GM21786 (cell line): ENCODE results near the gene NUCB2.

ENCODE experiments used
- ATAC-seq: cut with Tn5 transposase; IDR thresholded peaks from one replicate; pipeline ENCODE4 v1.9.1; 2021; ENCODE audit not compliant: unreplicated experiment

The NUCB2 gene

GRCh38 chr11:17331669-17332068 is 55.1 kb downstream of the NUCB2 start:
- no peak for ATAC-seq

GRCh38 chr11:17333799-17334586 is 57.5 kb downstream of the NUCB2 start:
- ATAC-seq = no peak

GRCh38 chr11:17343257-17343656 is 66.7 kb downstream of the NUCB2 start:
- no peak for ATAC-seq

- no peak for ATAC-seq
These were observed 67.4 kb downstream of the NUCB2 start for GRCh38 chr11:17343907-17344306.

GRCh38 chr11:17347676-17348075 is 71.1 kb downstream of the NUCB2 start:
- ATAC-seq = no peak

GRCh38 chr11:17350455-17351171 is 74.1 kb downstream of the NUCB2 start:
- no peak for ATAC-seq

GRCh38 chr11:17351172-17351509 is 74.6 kb downstream of the NUCB2 start:
- ATAC-seq = no peak

GRCh38 chr11:17351510-17352176 is 75.1 kb downstream of the NUCB2 start, which contains the start of gene NCR3LG1:
NCR3LG1 (plus strand) TSS chr11:17351800; CDS start chr11:17351970, 170 bp downstream.
- ATAC-seq = no peak

- ATAC-seq = no peak
These were observed 76.6 kb downstream of the NUCB2 start for GRCh38 chr11:17352950-17353820.

GRCh38 chr11:17353821-17354600 is 77.5 kb downstream of the NUCB2 start:
- no peak for ATAC-seq

GRCh38 chr11:17354601-17354991 is 78.1 kb downstream of the NUCB2 start:
- no peak for ATAC-seq

GRCh38 chr11:17366495-17366894 is 90.0 kb downstream of the NUCB2 start:
- no peak for ATAC-seq

GRCh38 chr11:17368551-17368950 is 92.0 kb downstream of the NUCB2 start:
- no peak for ATAC-seq

GRCh38 chr11:17369094-17369493 is 92.6 kb downstream of the NUCB2 start:
- no peak for ATAC-seq

- ATAC-seq = no peak
These were observed 93.2 kb downstream of the NUCB2 start for GRCh38 chr11:17369684-17370243.

GRCh38 chr11:17371614-17372013 is 95.1 kb downstream of the NUCB2 start:
- no peak for ATAC-seq

GRCh38 chr11:17375547-17375946 is 99.0 kb downstream of the NUCB2 start:
- no peak for ATAC-seq

GRCh38 chr11:17376493-17376892 is 100.0 kb downstream of the NUCB2 start:
- no peak for ATAC-seq

- no peak for ATAC-seq
These were observed 102.1 kb downstream of the NUCB2 start for GRCh38 chr11:17378655-17379054.
